Cardiac muscle cell (in vitro differentiated cells and primary cell): ENCODE measurements around the gene FNDC3A. TPM values are rescaled to one million over a fixed set of nuclear protein-coding genes. Genes with fewer than 3 reads are reported as not detected.

Source experiments
- DNase-seq, 2 donors: peaks; one replicate each; pipeline versions ENCODE4 v3.0.0 to v3.0.0-alpha.2; 2010 to 2017; ENCODE audit warnings: low read depth in 1 of 2, low spot score in 1 of 2
- H3K27ac ChIP-seq: fragments of 200-600 bp; sonication (generic); 2 replicates; pipeline ENCODE4 v1.5.1; 2016
- H3K27me3 ChIP-seq: fragments of 200-600 bp; sonication (generic); 2 replicates; pipeline ENCODE4 v1.6.0; 2016; ENCODE audit warnings: control low read depth
- H3K36me3 ChIP-seq: fragments of 200-600 bp; sonication (generic); 2 replicates; pipeline ENCODE4 v1.5.1; 2016; ENCODE audit warnings: control low read depth
- H3K4me1 ChIP-seq: fragments of 200-600 bp; sonication (generic); 2 replicates; pipeline ENCODE4 v1.8.1; 2017; ENCODE audit warnings: low read depth, mild to moderate bottlenecking, mixed run types
- H3K4me3 ChIP-seq: fragments of 200-600 bp; sonication (generic); 2 replicates; pipeline ENCODE4 v1.5.1; 2016; ENCODE audit warnings: mild to moderate bottlenecking
- H3K9me3 ChIP-seq: fragments of 200-600 bp; sonication (generic); 2 replicates; pipeline ENCODE4 v1.5.1; 2017; ENCODE audit warnings: low read depth, mild to moderate bottlenecking, control low read depth
- CTCF ChIP-seq: IDR thresholded peaks from 2 replicates; pipeline ENCODE4 v1.5.1; 2012; ENCODE audit warnings: low read depth, mild to moderate bottlenecking, low read length
- polyA plus RNA-seq: library from polyadenylated mRNA; unstranded; fragments of >200 nt; fragmentation: Nextera tagmentation; extraction: Ambion mirVana; gene quantifications from 2 replicates; pipeline ENCODE4 v1.2.1, GENCODE V29; 2016
- total RNA-seq: library from RNA; depleted of rRNA; stranded (reverse); fragments of >200 nt; gene quantifications from 2 replicates; pipeline ENCODE4 v1.2.3, GENCODE V29; 2016

Gene FNDC3A
- total and polyA plus RNA-seq, 2 experiments from 2014 or later, result 18.6 to 28.4 TPM

- Histone ChIP-seq H3K27me3 (no peaks in the 10 kb centered on the region), H3K36me3 (peaks cover 68% of the 10 kb centered on the region), H3K9me3 (no peaks in the 10 kb centered on the region), H3K27ac (no peak overlapping the region), H3K4me1 (no peaks in the 10 kb centered on the region), H3K4me3 (no peak overlapping the region)
- no peak for DNase-seq
- TF ChIP-seq CTCF, result no peak
Observed at GRCh38 chr13:49190901-49191300, 215.2 kb downstream of the FNDC3A start.

- TF ChIP-seq CTCF, result no peak
- H3K9me3 ChIP-seq, result no peaks in the 10 kb centered on the region
- no peak overlapping the region for H3K4me3 ChIP-seq
- no peak overlapping the region for H3K27ac ChIP-seq
- H3K36me3 ChIP-seq, result peaks cover 54% of the 10 kb centered on the region
- no peaks in the 10 kb centered on the region for H3K27me3 ChIP-seq
- no peaks in the 10 kb centered on the region for H3K4me1 ChIP-seq
- no peak for DNase-seq
Observed at GRCh38 chr13:49206641-49207040, 230.9 kb downstream of the FNDC3A start.

- Histone ChIP-seq H3K36me3 (peaks cover 36% of the 10 kb centered on the region), H3K9me3 (no peaks in the 10 kb centered on the region), H3K4me1 (no peaks in the 10 kb centered on the region), H3K27ac (no peak overlapping the region), H3K27me3 (no peaks in the 10 kb centered on the region), H3K4me3 (no peak overlapping the region)
- TF ChIP-seq CTCF, result no peak
- DNase-seq, result no peak
Observed at GRCh38 chr13:49208619-49209018, 232.9 kb downstream of the FNDC3A start.

- H3K9me3 ChIP-seq, result no peaks in the 10 kb centered on the region
- DNase-seq, result no peak
- peaks cover under 1% of the 10 kb centered on the region for H3K27me3 ChIP-seq
- H3K27ac ChIP-seq, result no peak overlapping the region
- no peak overlapping the region for H3K4me3 ChIP-seq
- H3K4me1 ChIP-seq, result no peaks in the 10 kb centered on the region
- peaks cover 31% of the 10 kb centered on the region for H3K36me3 ChIP-seq
- no peak for TF ChIP-seq CTCF
Observed at GRCh38 chr13:49210114-49210513, 234.4 kb downstream of the FNDC3A start.

- Histone ChIP-seq H3K4me3 (no peak overlapping the region), H3K27ac (no peak overlapping the region), H3K9me3 (no peaks in the 10 kb centered on the region), H3K27me3 (peaks cover 3% of the 10 kb centered on the region), H3K36me3 (peaks cover 31% of the 10 kb centered on the region), H3K4me1 (no peaks in the 10 kb centered on the region)
- no peak for DNase-seq
- no peak for TF ChIP-seq CTCF
Observed at GRCh38 chr13:49210669-49211068, 235.0 kb downstream of the FNDC3A start.

GRCh38 chr13:49213539-49213938 lies 237.8 kb downstream of the FNDC3A start:
- DNase-seq, result no peak
- no peak overlapping the region for H3K4me3 ChIP-seq
- H3K27ac ChIP-seq, result no peak overlapping the region
- no peaks in the 10 kb centered on the region for H3K4me1 ChIP-seq
- peaks cover 9% of the 10 kb centered on the region for H3K36me3 ChIP-seq
- peaks cover 30% of the 10 kb centered on the region for H3K27me3 ChIP-seq
- no peaks in the 10 kb centered on the region for H3K9me3 ChIP-seq
- TF ChIP-seq CTCF, result no peak
